Body of pancreas (tissue), 4 donors: ENCODE results near the gene FHAD1. TPM values are rescaled to one million over a fixed set of nuclear protein-coding genes. Genes with fewer than 3 reads are reported as not detected.

Experiments
- ATAC-seq: fragments of 150-250 bp; one replicate; pipeline ENCODE4 v1.9.1; 2016
- DNase-seq, 4 donors: peaks; one replicate each; pipeline ENCODE4 v3.0.0-alpha.2; 2019
- H3K27ac ChIP-seq, 4 donors: fragments of 200-600 bp; sonication (generic); 1 replicate in 3 of 4; 2 replicates in 1 of 4; pipeline versions ENCODE4 v1.5.1 to v1.6.1; 2016 to 2019; ENCODE audit warnings: mild to moderate bottlenecking in 1 of 4, mixed read lengths in 1 of 4, moderate library complexity in 1 of 4
- H3K27me3 ChIP-seq, 2 donors: fragments of 200-600 bp; sonication (generic); one replicate each; pipeline ENCODE4 v1.6.0; 2016; ENCODE audit warnings: mild to moderate bottlenecking in 1 of 2
- H3K36me3 ChIP-seq, 2 donors: fragments of 200-600 bp; sonication (generic); replicated peaks in 1 of 2; 2 replicates each; pipeline ENCODE4 v1.5.1; 2016; ENCODE audit warnings: low read depth in 2 of 2; ENCODE audit not compliant: insufficient read depth in 1 of 2
- H3K4me1 ChIP-seq: fragments of 200-600 bp; sonication (generic); one replicate; pipeline ENCODE4 v1.6.0; 2016
- H3K4me3 ChIP-seq, 2 donors: fragments of 200-600 bp; sonication (generic); 1 replicate in 1 of 2; 2 replicates in 1 of 2; pipeline ENCODE4 v1.5.1; 2016 to 2019
- H3K9me3 ChIP-seq, 3 donors: fragments of 200-600 bp; sonication (generic); 1 replicate in 2 of 3; 2 replicates in 1 of 3; pipeline ENCODE4 v1.5.1; 2016
- POLR2A ChIP-seq, 3 donors: fragments of 450-650 bp; IDR thresholded peaks; one replicate each; pipeline ENCODE4 v1.6.1; 2016; ENCODE audit warnings: antibody characterized with exemption in 3 of 3, mild to moderate bottlenecking in 2 of 3
- WGBS, 2 donors: methylation state at CpG; one replicate each; pipeline ENCODE4 v1.1.5; 2017; 5-methylcytosine and 5-hydroxymethylcytosine counted together
- intact Hi-C: fragments of 100-400 bp; cut with DNase I; formaldehyde crosslinking; loops from one replicate; pipeline ENCODE4 v1.15.1; 2023
- total RNA-seq, 2 donors: library from RNA; depleted of rRNA; stranded (reverse); fragments of >200 nt; gene quantifications; one replicate each; pipeline ENCODE4 v1.1.0, GENCODE V29; 2016
- TF ChIP-seq, protein P1 (sequence below), 7 experiments: fragments of 450-650 bp in 4 of 7; fragments of 200-600 bp in 3 of 7; sonication (generic) in 3 of 7; IDR thresholded peaks; one replicate each; pipeline ENCODE4 v1.5.1; 2016 to 2019; ENCODE audit warnings: antibody characterized with exemption in 7 of 7

Gene FHAD1
- total RNA-seq, 2 donors from 2014 or later, result 2.9 to 4.9 TPM

DNA sequence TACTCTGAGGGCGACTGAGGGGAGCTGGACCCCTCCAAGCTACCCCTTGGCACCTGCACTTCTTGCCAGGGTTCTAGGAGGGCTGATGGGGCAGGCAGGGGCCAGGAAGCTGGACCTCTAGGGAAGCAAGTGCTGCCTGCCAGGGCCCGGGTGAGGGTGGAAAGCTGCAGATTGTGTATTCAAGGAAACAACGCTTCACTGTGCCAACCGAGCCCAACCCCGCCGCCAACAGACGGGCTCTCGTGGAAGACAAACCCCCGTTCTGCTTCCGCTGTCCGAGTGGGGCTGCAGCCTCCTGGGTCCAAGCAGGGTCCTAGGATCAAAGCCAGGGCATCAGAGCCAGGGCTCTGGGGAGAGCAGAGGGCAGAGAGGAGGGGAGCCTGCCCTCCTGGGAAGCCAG is 165.8 kb downstream of the FHAD1 start:
- no peaks in the 10 kb centered on the region for H3K9me3 ChIP-seq
- intact Hi-C loops, result no loop called here
- no peak overlapping the region for H3K4me3 ChIP-seq
- 29% methylated on average over 11 of the region's 11 CpGs; no CpG with 5 or more reads in 1 of the 2 donors for WGBS, 2 donors
- no peak for ATAC-seq
- no peaks in the 10 kb centered on the region for H3K27me3 ChIP-seq
- peaks cover 75% of the 10 kb centered on the region for H3K4me1 ChIP-seq
- TF ChIP-seq, protein P1, sequence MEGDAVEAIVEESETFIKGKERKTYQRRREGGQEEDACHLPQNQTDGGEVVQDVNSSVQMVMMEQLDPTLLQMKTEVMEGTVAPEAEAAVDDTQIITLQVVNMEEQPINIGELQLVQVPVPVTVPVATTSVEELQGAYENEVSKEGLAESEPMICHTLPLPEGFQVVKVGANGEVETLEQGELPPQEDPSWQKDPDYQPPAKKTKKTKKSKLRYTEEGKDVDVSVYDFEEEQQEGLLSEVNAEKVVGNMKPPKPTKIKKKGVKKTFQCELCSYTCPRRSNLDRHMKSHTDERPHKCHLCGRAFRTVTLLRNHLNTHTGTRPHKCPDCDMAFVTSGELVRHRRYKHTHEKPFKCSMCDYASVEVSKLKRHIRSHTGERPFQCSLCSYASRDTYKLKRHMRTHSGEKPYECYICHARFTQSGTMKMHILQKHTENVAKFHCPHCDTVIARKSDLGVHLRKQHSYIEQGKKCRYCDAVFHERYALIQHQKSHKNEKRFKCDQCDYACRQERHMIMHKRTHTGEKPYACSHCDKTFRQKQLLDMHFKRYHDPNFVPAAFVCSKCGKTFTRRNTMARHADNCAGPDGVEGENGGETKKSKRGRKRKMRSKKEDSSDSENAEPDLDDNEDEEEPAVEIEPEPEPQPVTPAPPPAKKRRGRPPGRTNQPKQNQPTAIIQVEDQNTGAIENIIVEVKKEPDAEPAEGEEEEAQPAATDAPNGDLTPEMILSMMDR (IDR thresholded peaks at IDR 0.05), result no peak
- no peak for TF ChIP-seq POLR2A (IDR thresholded peaks at IDR 0.05)
- DNase-seq, result peak; percentile 65 to 81 (median 75)
- peak overlapping the region; percentile 65 to 86 (median 79) for H3K27ac ChIP-seq
- H3K36me3 ChIP-seq, result no peaks in the 10 kb centered on the region

- intact Hi-C loops, result no loop called here
- H3K4me1 ChIP-seq, result peaks cover 82% of the 10 kb centered on the region
- H3K4me3 ChIP-seq, result no peak overlapping the region
- no peak for TF ChIP-seq POLR2A (IDR thresholded peaks at IDR 0.05)
- TF ChIP-seq, protein P1 (IDR thresholded peaks at IDR 0.05), result no peak
- H3K27ac ChIP-seq, result peak overlapping the region; percentile 65 to 86 (median 79)
- H3K27me3 ChIP-seq, result no peaks in the 10 kb centered on the region
- no peaks in the 10 kb centered on the region for H3K36me3 ChIP-seq
- WGBS, 2 donors, result 85 to 92% methylated on average over 12 to 20 of the region's 20 CpGs
- no peaks in the 10 kb centered on the region for H3K9me3 ChIP-seq
- no peak for DNase-seq
- ATAC-seq, result no peak
Measured at GRCh38 chr1:15413563-15414444, 166.8 kb downstream of the FHAD1 start.

GRCh38 chr1:15414445-15414983 is 167.5 kb downstream of the FHAD1 start:
- ATAC-seq, result no peak
- WGBS, 2 donors, result 84 to 93% methylated on average over 5 to 9 of the region's 10 CpGs
- no peak for TF ChIP-seq POLR2A (IDR thresholded peaks at IDR 0.05)
- TF ChIP-seq, protein P1 (IDR thresholded peaks at IDR 0.05), result no peak
- Histone ChIP-seq H3K27ac (peak overlapping the region; percentile 12 to 86 (median 52)), H3K36me3 (no peaks in the 10 kb centered on the region), H3K9me3 (no peaks in the 10 kb centered on the region), H3K27me3 (no peaks in the 10 kb centered on the region), H3K4me1 (peaks cover 85% of the 10 kb centered on the region), H3K4me3 (no peak overlapping the region)
- intact Hi-C loops, result no loop called here
- no peak for DNase-seq

GRCh38 chr1:15417059-15417934 is 170.3 kb downstream of the FHAD1 start:
- Histone ChIP-seq H3K27me3 (no peaks in the 10 kb centered on the region), H3K9me3 (no peaks in the 10 kb centered on the region), H3K4me1 (peaks cover 92% of the 10 kb centered on the region), H3K36me3 (no peaks in the 10 kb centered on the region), H3K4me3 (no peak overlapping the region), H3K27ac (peak overlapping the region in 3 of 4 donors; percentile 83 to 86 (median 84))
- intact Hi-C loops, result no loop called here
- 71 to 78% methylated on average over 16 to 18 of the region's 18 CpGs for WGBS, 2 donors
- DNase-seq (peak; percentile 35 to 75 (median 52)), ATAC-seq (no peak)
- TF ChIP-seq POLR2A (IDR thresholded peaks at IDR 0.05), result no peak
- TF ChIP-seq, protein P1 (IDR thresholded peaks at IDR 0.05), result no peak
